ENCODE measurements around the gene SRPK2.

Gene SRPK2

GRCh38 chr7:105122619-105123018, 266.1 kb downstream of the SRPK2 start:
- no peak for DNase-seq (ENCODE audit: low read depth, low spot score)
- in situ Hi-C loops (cut with HindIII; ENCODE audit: low sequenced_read_pairs), result no loop called here
- no peak overlapping the region for H3K4me3 ChIP-seq (ENCODE audit: low read depth, low read length)
- TF ChIP-seq CTCF (IDR thresholded peaks at IDR 0.05; ENCODE audit: low read depth, low read length), result no peak

- in situ Hi-C loops (cut with HindIII; ENCODE audit: low sequenced_read_pairs), result no loop called here
- no peak for DNase-seq (ENCODE audit: low read depth, low spot score)
- TF ChIP-seq CTCF (IDR thresholded peaks at IDR 0.05; ENCODE audit: low read depth, low read length), result no peak
- no peak overlapping the region for H3K4me3 ChIP-seq (ENCODE audit: low read depth, low read length)
These were observed 269.8 kb downstream of the SRPK2 start for GRCh38 chr7:105118612-105119600.

- DNase-seq (ENCODE audit: low read depth, low spot score), result no peak
- no peak for TF ChIP-seq CTCF (IDR thresholded peaks at IDR 0.05; ENCODE audit: low read depth, low read length)
- in situ Hi-C loops (cut with HindIII; ENCODE audit: low sequenced_read_pairs), result no loop called here
- no peak overlapping the region for H3K4me3 ChIP-seq (ENCODE audit: low read depth, low read length)
These were observed 276.0 kb downstream of the SRPK2 start for GRCh38 chr7:105112440-105113418.

GRCh38 chr7:105107458-105107857, 281.3 kb downstream of the SRPK2 start:
- in situ Hi-C loops (cut with HindIII; ENCODE audit: low sequenced_read_pairs), result no loop called here
- no peak for TF ChIP-seq CTCF (IDR thresholded peaks at IDR 0.05; ENCODE audit: low read depth, low read length)
- DNase-seq (ENCODE audit: low read depth, low spot score), result no peak
- no peak overlapping the region for H3K4me3 ChIP-seq (ENCODE audit: low read depth, low read length)

GRCh38 chr7:105106473-105106872, 282.2 kb downstream of the SRPK2 start:
- in situ Hi-C loops (cut with HindIII; ENCODE audit: low sequenced_read_pairs), result no loop called here
- DNase-seq (ENCODE audit: low read depth, low spot score), result no peak
- no peak overlapping the region for H3K4me3 ChIP-seq (ENCODE audit: low read depth, low read length)
- TF ChIP-seq CTCF (IDR thresholded peaks at IDR 0.05; ENCODE audit: low read depth, low read length), result no peak

- no peak overlapping the region for H3K4me3 ChIP-seq (ENCODE audit: low read depth, low read length)
- in situ Hi-C loops (cut with HindIII; ENCODE audit: low sequenced_read_pairs), result no loop called here
- no peak for DNase-seq (ENCODE audit: low read depth, low spot score)
- no peak for TF ChIP-seq CTCF (IDR thresholded peaks at IDR 0.05; ENCODE audit: low read depth, low read length)
These were observed 283.1 kb downstream of the SRPK2 start for GRCh38 chr7:105105579-105105978.
